Thoracic aorta (tissue), 2 donors: ENCODE results near the gene DNAJB2. TPM values are rescaled to one million over a fixed set of nuclear protein-coding genes. Genes with fewer than 3 reads are reported as not detected.

Source experiments
- ATAC-seq: fragments of 150-250 bp; one replicate; pipeline ENCODE4 v1.8.0; 2017; ENCODE audit warnings: low read depth; ENCODE audit not compliant: insufficient number of reproducible peaks, low FRiP score
- DNase-seq: peaks from one replicate; pipeline ENCODE4 v3.0.0-alpha.2; 2020; ENCODE audit warnings: low spot score
- H3K27ac ChIP-seq, 2 donors: fragments of 200-600 bp; sonication (generic); 1 replicate in 1 of 2; 2 replicates in 1 of 2; pipeline ENCODE4 v1.5.1; 2016; ENCODE audit warnings: mild to moderate bottlenecking in 2 of 2, moderate library complexity in 2 of 2
- H3K27me3 ChIP-seq: fragments of 200-600 bp; sonication (generic); replicated peaks from 2 replicates; pipeline ENCODE4 v1.6.0; 2016; ENCODE audit warnings: mild to moderate bottlenecking; ENCODE audit not compliant: insufficient read depth
- H3K36me3 ChIP-seq: fragments of 200-600 bp; sonication (generic); one replicate; pipeline ENCODE4 v1.5.1; 2016
- H3K4me1 ChIP-seq, 2 donors: fragments of 200-600 bp; sonication (generic); 1 replicate in 1 of 2; 2 replicates in 1 of 2; pipeline versions ENCODE4 v1.5.1 to v1.6.0; 2016; ENCODE audit warnings: low read depth in 2 of 2, mild to moderate bottlenecking in 1 of 2; ENCODE audit not compliant: control insufficient read depth in 1 of 2
- H3K4me3 ChIP-seq: fragments of 200-600 bp; sonication (generic); 2 replicates; pipeline ENCODE4 v1.5.1; 2016; ENCODE audit warnings: mild to moderate bottlenecking
- H3K9me3 ChIP-seq: fragments of 200-600 bp; sonication (generic); 2 replicates; pipeline ENCODE4 v1.5.1; 2016
- total RNA-seq, 2 donors: library from RNA; depleted of rRNA; stranded (reverse); fragments of >200 nt; gene quantifications; one replicate each; pipeline versions ENCODE4 v1.1.0 to v1.2.3, GENCODE V29; 2016
- TF ChIP-seq, protein P1 (sequence below): fragments of 200-600 bp; sonication (generic); IDR thresholded peaks from one replicate; pipeline ENCODE4 v1.5.1; 2019; ENCODE audit warnings: antibody characterized with exemption

The DNAJB2 gene
- total RNA-seq, 2 donors from 2014 or later = 56.9 to 61.2 TPM

DNA sequence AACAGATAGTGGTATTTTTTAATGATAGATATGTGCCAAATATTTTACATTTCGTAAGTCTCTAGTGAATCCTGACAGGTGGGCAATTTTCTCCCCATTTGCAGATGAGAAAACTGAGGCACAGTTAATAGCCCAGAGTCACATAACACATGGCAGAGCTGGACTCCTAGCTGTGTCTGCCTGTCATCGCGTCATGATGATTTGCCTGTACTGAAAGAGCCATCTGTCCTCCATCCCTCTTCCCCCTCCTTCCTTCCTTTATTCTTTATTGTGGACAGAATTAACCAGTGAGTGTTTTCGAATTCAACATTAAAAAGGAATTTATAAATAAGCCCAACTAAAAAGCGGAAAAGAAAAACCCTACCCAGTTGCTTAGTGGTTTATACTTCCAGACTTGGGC is 3.2 kb downstream of the DNAJB2 start:
- Histone ChIP-seq H3K4me1 (peaks cover 12 to 28% of the 10 kb centered on the region in 2 donors), H3K36me3 (peaks cover 34% of the 10 kb centered on the region), H3K27me3 (no peaks in the 10 kb centered on the region), H3K27ac (no peak overlapping the region), H3K9me3 (no peaks in the 10 kb centered on the region), H3K4me3 (no peak overlapping the region)
- TF ChIP-seq, protein P1, sequence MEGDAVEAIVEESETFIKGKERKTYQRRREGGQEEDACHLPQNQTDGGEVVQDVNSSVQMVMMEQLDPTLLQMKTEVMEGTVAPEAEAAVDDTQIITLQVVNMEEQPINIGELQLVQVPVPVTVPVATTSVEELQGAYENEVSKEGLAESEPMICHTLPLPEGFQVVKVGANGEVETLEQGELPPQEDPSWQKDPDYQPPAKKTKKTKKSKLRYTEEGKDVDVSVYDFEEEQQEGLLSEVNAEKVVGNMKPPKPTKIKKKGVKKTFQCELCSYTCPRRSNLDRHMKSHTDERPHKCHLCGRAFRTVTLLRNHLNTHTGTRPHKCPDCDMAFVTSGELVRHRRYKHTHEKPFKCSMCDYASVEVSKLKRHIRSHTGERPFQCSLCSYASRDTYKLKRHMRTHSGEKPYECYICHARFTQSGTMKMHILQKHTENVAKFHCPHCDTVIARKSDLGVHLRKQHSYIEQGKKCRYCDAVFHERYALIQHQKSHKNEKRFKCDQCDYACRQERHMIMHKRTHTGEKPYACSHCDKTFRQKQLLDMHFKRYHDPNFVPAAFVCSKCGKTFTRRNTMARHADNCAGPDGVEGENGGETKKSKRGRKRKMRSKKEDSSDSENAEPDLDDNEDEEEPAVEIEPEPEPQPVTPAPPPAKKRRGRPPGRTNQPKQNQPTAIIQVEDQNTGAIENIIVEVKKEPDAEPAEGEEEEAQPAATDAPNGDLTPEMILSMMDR = no peak
- no peak for DNase-seq
- ATAC-seq = no peak

DNA sequence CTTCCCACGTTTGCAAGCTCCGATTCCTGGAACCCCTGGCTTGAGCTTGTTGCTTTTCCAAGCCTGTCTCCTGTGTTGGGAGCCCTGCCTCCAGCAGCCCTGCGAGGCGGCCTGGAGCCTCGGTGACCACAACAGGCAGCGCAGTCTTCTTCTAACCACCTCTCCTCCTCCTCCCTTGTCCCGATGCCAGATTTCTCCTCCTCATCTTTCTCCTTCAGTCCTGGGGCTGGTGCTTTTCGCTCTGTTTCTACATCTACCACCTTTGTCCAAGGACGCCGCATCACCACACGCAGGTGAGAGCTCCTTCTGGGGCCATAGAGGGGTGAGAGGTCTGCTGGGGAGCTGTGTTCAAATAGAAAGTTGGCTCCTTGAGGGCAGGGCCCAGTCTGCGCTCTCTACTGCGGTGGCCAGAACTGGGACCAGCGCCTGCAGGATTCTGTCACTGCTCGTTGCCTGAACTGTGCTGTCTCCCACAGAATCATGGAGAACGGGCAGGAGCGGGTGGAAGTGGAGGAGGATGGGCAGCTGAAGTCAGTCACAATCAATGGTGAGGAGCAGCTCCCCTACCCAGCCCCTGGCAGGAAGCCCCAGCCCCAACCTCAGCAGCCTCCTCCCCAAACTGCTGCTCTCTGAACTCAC is 3.9 kb downstream of the DNAJB2 start:
- Histone ChIP-seq H3K27ac (no peak overlapping the region), H3K9me3 (no peaks in the 10 kb centered on the region), H3K27me3 (no peaks in the 10 kb centered on the region), H3K4me1 (peaks cover 12 to 24% of the 10 kb centered on the region in 2 donors), H3K4me3 (no peak overlapping the region), H3K36me3 (peaks cover 34% of the 10 kb centered on the region)
- TF ChIP-seq, protein P1 = no peak
- no peak for DNase-seq
- no peak for ATAC-seq

DNA sequence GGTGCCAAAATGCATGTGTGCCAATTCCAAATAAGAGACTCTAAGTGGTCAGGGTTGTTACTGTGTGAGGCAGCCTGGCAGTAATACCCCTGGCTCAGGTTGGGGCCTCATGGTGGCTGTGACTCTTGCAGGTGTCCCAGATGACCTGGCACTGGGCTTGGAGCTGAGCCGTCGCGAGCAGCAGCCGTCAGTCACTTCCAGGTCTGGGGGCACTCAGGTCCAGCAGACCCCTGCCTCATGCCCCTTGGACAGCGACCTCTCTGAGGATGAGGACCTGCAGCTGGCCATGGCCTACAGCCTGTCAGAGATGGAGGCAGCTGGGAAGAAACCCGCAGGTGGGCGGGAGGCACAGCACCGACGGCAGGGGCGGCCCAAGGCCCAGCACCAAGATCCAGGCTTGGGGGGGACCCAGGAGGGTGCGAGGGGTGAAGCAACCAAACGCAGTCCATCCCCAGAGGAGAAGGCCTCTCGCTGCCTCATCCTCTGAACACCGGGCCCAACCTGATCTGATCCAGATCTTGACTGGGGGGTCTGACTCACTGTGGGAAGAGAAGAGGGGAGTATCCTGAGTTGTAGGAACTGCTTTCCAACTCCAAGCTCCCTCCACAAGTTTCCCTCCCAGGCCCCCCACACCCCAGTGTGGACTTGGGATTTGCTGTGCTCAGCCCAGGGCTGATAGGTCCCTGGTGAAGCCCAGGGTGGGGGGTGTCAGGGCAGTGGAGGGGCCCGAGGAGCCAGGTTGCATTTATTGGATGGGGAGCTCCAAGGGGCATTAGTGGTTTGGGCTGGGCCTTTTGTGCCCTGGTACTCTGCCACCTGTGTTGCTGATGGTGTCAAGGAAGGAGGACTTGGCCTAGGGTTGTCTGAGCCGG is 5.6 kb downstream of the DNAJB2 start:
- Histone ChIP-seq H3K9me3 (no peaks in the 10 kb centered on the region), H3K36me3 (peaks cover 34% of the 10 kb centered on the region), H3K4me3 (no peak overlapping the region), H3K27ac (no peak overlapping the region), H3K27me3 (no peaks in the 10 kb centered on the region), H3K4me1 (peaks cover 5 to 24% of the 10 kb centered on the region in 2 donors)
- TF ChIP-seq, protein P1 = no peak
- DNase-seq = no peak
- ATAC-seq = no peak

DNA sequence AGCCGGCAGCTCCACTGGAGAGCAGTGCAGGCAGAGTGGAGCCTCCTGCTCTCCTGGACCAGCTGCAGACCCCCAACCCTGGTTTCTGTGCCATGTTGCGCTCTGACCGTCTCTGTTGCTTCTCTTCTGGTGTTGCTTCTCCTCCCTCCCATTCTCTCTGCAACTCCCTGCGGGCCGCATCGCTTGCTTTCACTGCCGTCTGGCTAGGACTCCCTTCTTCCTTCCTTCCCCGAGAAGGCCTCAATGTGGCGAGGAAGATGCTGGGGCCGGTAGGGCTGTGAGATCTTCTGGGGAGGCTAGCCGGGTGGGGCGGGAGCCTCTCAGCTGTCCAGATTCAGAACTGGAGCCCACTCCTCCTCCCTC is 6.2 kb downstream of the DNAJB2 start:
- no peak for ATAC-seq
- DNase-seq = no peak
- H3K4me3 ChIP-seq = no peak overlapping the region
- H3K27ac ChIP-seq = no peak overlapping the region
- no peaks in the 10 kb centered on the region for H3K9me3 ChIP-seq
- no peaks in the 10 kb centered on the region for H3K27me3 ChIP-seq
- H3K4me1 ChIP-seq = peaks cover 5 to 24% of the 10 kb centered on the region in 2 donors
- TF ChIP-seq, protein P1 = no peak
- H3K36me3 ChIP-seq = peaks cover 34% of the 10 kb centered on the region

DNA sequence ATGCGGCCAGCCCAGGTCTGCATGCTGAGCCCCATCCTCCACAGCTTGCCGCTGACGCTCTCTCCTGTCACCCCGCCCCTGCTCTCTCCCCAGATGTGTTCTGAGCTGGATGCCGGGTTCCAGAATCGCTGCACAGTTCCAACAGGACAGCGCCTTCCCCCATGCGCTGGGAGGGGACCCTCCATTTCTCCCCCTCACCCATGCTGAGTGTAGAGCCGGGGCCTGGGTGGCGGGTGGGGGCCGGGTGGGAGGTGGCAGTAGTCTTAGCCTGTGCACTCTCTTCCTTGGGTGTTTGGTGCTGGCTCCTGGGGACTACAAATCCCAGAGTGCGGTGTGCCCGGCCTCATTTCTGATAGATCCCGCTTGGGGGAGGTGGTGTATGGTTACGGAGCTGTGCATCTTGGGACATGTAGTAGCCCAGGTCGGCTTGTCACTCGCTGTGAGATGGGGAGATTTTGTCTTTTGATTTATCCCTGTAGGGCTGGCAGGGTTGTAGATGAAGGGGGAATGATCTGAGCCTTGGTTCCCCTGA is 6.8 kb downstream of the DNAJB2 start:
- H3K4me3 ChIP-seq = no peak overlapping the region
- DNase-seq = no peak
- H3K36me3 ChIP-seq = peaks cover 34% of the 10 kb centered on the region
- TF ChIP-seq, protein P1 = no peak
- H3K9me3 ChIP-seq = no peaks in the 10 kb centered on the region
- H3K4me1 ChIP-seq = peaks cover 5 to 18% of the 10 kb centered on the region in 2 donors
- no peak overlapping the region for H3K27ac ChIP-seq
- ATAC-seq = no peak
- no peaks in the 10 kb centered on the region for H3K27me3 ChIP-seq
